SIG-M5 (cell line): ENCODE results near the gene TNFRSF25.
"Not testable (repeated sequence)": the region's sequence is repeated elsewhere in the genome, so short reads cannot be mapped to it uniquely, and the experiment has no call there.

Experiments used
- DNase-seq: peaks from one replicate; lab custom pipeline; 2025; lab: John Stamatoyannopoulos, UW

The TNFRSF25 gene

GRCh38 chr1:6450943-6451373, 15.0 kb downstream of the TNFRSF25 start:
- DNase-seq = no peak

GRCh38 chr1:6450486-6450885, 15.5 kb downstream of the TNFRSF25 start:
- not testable (repeated sequence) for DNase-seq

- no peak for DNase-seq
Measured at GRCh38 chr1:6450005-6450450, 15.9 kb downstream of the TNFRSF25 start.

- no peak for DNase-seq
Measured at GRCh38 chr1:6448749-6449631, 17.0 kb downstream of the TNFRSF25 start.

- no peak for DNase-seq
Measured at GRCh38 chr1:6447818-6448748, 17.9 kb downstream of the TNFRSF25 start.

GRCh38 chr1:6447016-6447817, 18.8 kb downstream of the TNFRSF25 start:
- DNase-seq = no peak

- no peak for DNase-seq
Measured at GRCh38 chr1:6446665-6447015, 19.3 kb downstream of the TNFRSF25 start.

GRCh38 chr1:6445929-6446328, 20.0 kb downstream of the TNFRSF25 start:
- not testable (repeated sequence) for DNase-seq

- no peak for DNase-seq
Measured at GRCh38 chr1:6445062-6445763, 20.8 kb downstream of the TNFRSF25 start.

GRCh38 chr1:6444377-6444776, 21.6 kb downstream of the TNFRSF25 start:
- no peak for DNase-seq

- DNase-seq = no peak
Measured at GRCh38 chr1:6443339-6444115, 22.4 kb downstream of the TNFRSF25 start.

GRCh38 chr1:6441586-6441985, 24.4 kb downstream of the TNFRSF25 start:
- no peak for DNase-seq

GRCh38 chr1:6440198-6441126, 25.5 kb downstream of the TNFRSF25 start:
- no peak for DNase-seq

- no peak for DNase-seq
Measured at GRCh38 chr1:6438047-6438525, 27.9 kb downstream of the TNFRSF25 start.

GRCh38 chr1:6437012-6437700, 28.8 kb downstream of the TNFRSF25 start:
- not testable (repeated sequence) for DNase-seq

GRCh38 chr1:6436277-6436676, 29.7 kb downstream of the TNFRSF25 start:
- not testable (repeated sequence) for DNase-seq

GRCh38 chr1:6435547-6435946, 30.4 kb downstream of the TNFRSF25 start:
- no peak for DNase-seq

GRCh38 chr1:6435129-6435528, 30.8 kb downstream of the TNFRSF25 start:
- no peak for DNase-seq

GRCh38 chr1:6434186-6434585, 31.8 kb downstream of the TNFRSF25 start:
- no peak for DNase-seq
